Measurements from ENCODE around the gene SETSIP.

- TF ChIP-seq CTCF (IDR thresholded peaks at IDR 0.05), result no peak
- TF ChIP-seq POLR2A (IDR thresholded peaks at IDR 0.05), result no peak
Observed at GRCh38 chr1:92096317-92096716, 21.1 kb upstream of the SETSIP start.
